Measurements from ENCODE around the gene RAX2. TPM values are rescaled to one million over a fixed set of nuclear protein-coding genes. Genes with fewer than 3 reads are reported as not detected.

The RAX2 gene
- total and polyA plus RNA-seq, 2 of the 8 experiments (the other 6 are each of a cell fraction or from before 2014, with no cell fraction given) = 0.08 TPM; not detected in 1

- Histone ChIP-seq H3K79me2 (ENCODE audit: control insufficient read depth in 1 of 2, insufficient read depth in 2 of 2, low read length in 2 of 2) (no peaks in the 10 kb centered on the region), H3K4me2 (ENCODE audit: insufficient read depth in 1 of 2, low read depth in 2 of 2, low read length in 2 of 2) (no peak overlapping the region), H2AFZ (ENCODE audit: low read length) (no peak overlapping the region), H4K20me1 (replicated peaks in 1 of 2; ENCODE audit: control insufficient read depth in 1 of 2, insufficient read depth in 2 of 2, low read length in 2 of 2) (no peaks in the 10 kb centered on the region), H3K56ac (replicated peaks; ENCODE audit: insufficient read length, low read depth, low read length) (no peak overlapping the region), H2AK5ac (ENCODE audit: low read depth, low read length) (no peak overlapping the region), H3K79me1 (ENCODE audit: low read depth, low read length) (no peaks in the 10 kb centered on the region), H2BK15ac (ENCODE audit: low read length) (no peak overlapping the region), H3K9me3 (ENCODE audit: insufficient read depth in 2 of 2, low read depth in 1 of 2, low read length in 1 of 2) (peaks cover 17 to 22% of the 10 kb centered on the region in 2 experiments), H4K91ac (replicated peaks; ENCODE audit: insufficient read length, low read length) (no peak overlapping the region), H3K23ac (ENCODE audit: insufficient read length) (no peak overlapping the region), H4K8ac (ENCODE audit: extremely low read depth, insufficient read depth, low read length) (no peak overlapping the region), H3K4me3 (ENCODE audit: extremely low read depth in 1 of 4, insufficient read depth in 2 of 4, low read depth in 3 of 4, low read length in 4 of 4) (no peak overlapping the region), H2BK20ac (ENCODE audit: low read length) (no peak overlapping the region), H3K18ac (ENCODE audit: extremely low read depth, low read length) (no peak overlapping the region), H3K4me1 (replicated peaks in 1 of 4; ENCODE audit: control insufficient read depth in 3 of 4, insufficient read depth in 4 of 4, low read length in 3 of 4) (peaks cover 0 to 9% (median 1%) of the 10 kb centered on the region in 4 experiments; a peak in 3 of 7 replicates), H3K4ac (replicated peaks; ENCODE audit: insufficient read length, low read depth, low read length) (no peak overlapping the region), H2BK120ac (replicated peaks; ENCODE audit: low read depth, low read length) (no peak overlapping the region), H3K23me2 (ENCODE audit: low read depth, low read length) (peaks cover 7% of the 10 kb centered on the region; the same call in 1 of the 2 replicates), H3K9ac (replicated peaks in 1 of 4; ENCODE audit: extremely low read depth in 1 of 4, low read depth in 3 of 4, low read length in 3 of 4) (no peak overlapping the region), H2BK12ac (ENCODE audit: low read depth, low read length) (no peak overlapping the region), H4K5ac (ENCODE audit: insufficient read length, low read depth, low read length) (no peak overlapping the region), H3K14ac (ENCODE audit: insufficient read length) (no peak overlapping the region), H3K27ac (ENCODE audit: low read depth, low read length) (no peak overlapping the region), H3K27me3 (replicated peaks in 1 of 4; ENCODE audit: control insufficient read depth in 3 of 4, extremely low read depth in 1 of 4, insufficient read depth in 3 of 4, low read length in 3 of 4) (peaks cover 0 to 17% (median 7%) of the 10 kb centered on the region in 4 experiments; a peak in 6 of 7 replicates), H3K36me3 (ENCODE audit: control insufficient read depth in 2 of 4, insufficient read depth in 4 of 4, low read length in 3 of 4) (peaks cover 0 to 14% (median 3%) of the 10 kb centered on the region in 4 experiments; a peak in 2 of 8 replicates), H2BK5ac (ENCODE audit: low read depth, low read length) (no peak overlapping the region)
- 92% methylated on average over 13 of the region's 13 CpGs; no CpG with 5 or more reads in 1 of the 2 experiments for WGBS, 2 experiments (ENCODE audit: extremely low coverage in 1 of 2, insufficient coverage in 1 of 2, insufficient read length in 1 of 2, insufficient replicate concordance in 2 of 2, low coverage in 1 of 2, low lambda C conversion rate in 2 of 2, missing lambda C conversion rate in 1 of 2)
- ChIA-PET CTCF (ENCODE audit: partially characterized antibody) (interaction anchor here (0.6 to 2.4 kb wide), 19 partner anchors 8 to 231 kb away, joined by 3 to 17 read pairs (median 4); partner anchors contain the start of genes MRPL54 and RAX2), POLR2A (ENCODE audit: partially characterized antibody) (interaction anchor here (0.8 to 4.4 kb wide), 6 partner anchors 8 to 150 kb away, joined by 3 to 19 read pairs (median 4); partner anchors contain the start of genes APBA3, MRPL54 and NMRK2)
- FAIRE-seq (no peak), DNase-seq (ENCODE audit: low read depth in 1 of 2, low spot score in 2 of 2) (no peak)
- TF ChIP-seq ZNF274 (IDR thresholded peaks at IDR 0.05; ENCODE audit: borderline replicate concordance, extremely low read depth, low read length) (no peak), CHD2 (IDR thresholded peaks at IDR 0.05; ENCODE audit: low read length) (no peak), ATF3 (IDR thresholded peaks at IDR 0.05; ENCODE audit: insufficient read depth, low read depth, low read length) (no peak), KDM4A (IDR thresholded peaks at IDR 0.05; ENCODE audit: low read depth, low read length, severe bottlenecking) (no peak), TCF12 (IDR thresholded peaks at IDR 0.05; ENCODE audit: low read depth, low read length) (no peak), CHD1 (IDR thresholded peaks at IDR 0.05; ENCODE audit: low read depth, low read length) (no peak), POLR2A (IDR thresholded peaks at IDR 0.05; ENCODE audit: control extremely low read depth in 1 of 2, low read depth in 2 of 2, low read length in 2 of 2) (no peak), JUN (IDR thresholded peaks at IDR 0.05; ENCODE audit: low read depth, low read length) (no peak), TAF1 (IDR thresholded peaks at IDR 0.05; ENCODE audit: low read depth, low read length) (no peak), MAFK (IDR thresholded peaks at IDR 0.05; ENCODE audit: low read depth, low read length) (no peak), POLR2AphosphoS5 (IDR thresholded peaks at IDR 0.05; ENCODE audit: low read depth, low read length) (no peak), BCL11A (IDR thresholded peaks at IDR 0.05; ENCODE audit: low read depth in 2 of 2, low read length in 2 of 2) (no peak), YY1 (IDR thresholded peaks at IDR 0.05; ENCODE audit: low read depth, low read length) (no peak), SIN3A (conservative IDR thresholded peaks at IDR 0.05 in 1 of 2, IDR thresholded peaks at IDR 0.05 in 1 of 2; ENCODE audit: low read depth in 1 of 2, low read length in 2 of 2) (no peak)
These were observed 10.9 kb upstream of the RAX2 start for GRCh38 chr19:3782903-3783302.
